ENCODE results near the gene DENND4A. TPM values are rescaled to one million over a fixed set of nuclear protein-coding genes. Genes with fewer than 3 reads are reported as not detected.

DENND4A gene
- total RNA-seq (10 to 100 TPM; 40.0 to 63.9 (median 53.5) TPM), polyA plus RNA-seq (10 to 100 TPM; 10.2 to 15.5 TPM)
- long read RNA-seq, donor 1, partial matches to known transcripts: 7 of 13 reads
- long read RNA-seq, donor 1, other reads (novel, unspliced or antisense): 6 of 13 reads
- long read RNA-seq, donor 2: 0 reads
- long read RNA-seq, donor 3, partial matches to known transcripts: 7 of 12 reads
- long read RNA-seq, donor 3, other reads (novel, unspliced or antisense): 5 of 12 reads

DNA sequence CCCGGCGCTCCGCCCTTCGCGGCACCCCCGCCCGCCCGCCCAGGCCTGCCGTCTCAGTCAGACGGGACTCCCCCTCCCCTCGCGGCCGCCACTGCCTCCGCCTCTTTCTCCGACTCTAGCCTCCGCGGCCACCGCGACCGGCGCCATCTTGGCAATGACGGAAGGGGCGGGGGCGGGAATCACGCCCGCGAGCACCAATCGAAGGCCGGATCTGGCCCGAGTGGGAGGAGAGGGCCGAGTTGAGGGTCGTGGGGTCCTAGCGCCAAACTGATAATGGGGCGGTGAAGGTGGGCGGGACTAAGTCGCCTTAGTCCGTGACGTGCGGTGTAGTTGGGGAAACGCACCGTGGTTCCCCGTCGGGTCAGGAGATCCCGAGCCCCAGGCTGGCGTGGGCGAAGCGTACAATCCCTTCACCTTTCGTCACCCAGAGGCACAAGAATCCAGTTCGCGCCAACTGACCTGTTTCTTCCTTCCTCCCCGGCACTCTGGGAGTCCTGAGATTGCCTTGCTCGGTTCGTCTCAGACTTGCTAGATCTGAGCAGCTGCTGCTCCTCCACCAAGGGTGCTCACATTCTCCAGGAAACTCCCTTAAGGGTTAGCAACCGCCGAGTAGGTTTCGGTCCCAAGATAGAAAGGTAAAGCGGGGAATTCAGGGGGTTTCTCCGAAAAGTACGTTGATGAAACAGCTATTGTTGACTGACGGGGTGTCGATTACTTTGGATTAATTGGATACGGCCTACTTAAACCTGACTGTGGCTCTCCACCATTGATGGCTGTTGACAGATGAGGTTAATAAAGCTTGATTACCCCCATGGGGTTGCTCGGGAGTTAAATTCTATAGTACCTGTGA, at the start of gene DENND4A:
TSS of gene DENND4A (minus strand) at position 156 of the 850 bp plus-strand sequence. CDS start 35,843 bp downstream, outside the sequence.
- WGBS, 3 donors: 1 to 2% (median 1%) methylated on average over 28 to 63 of the region's 63 CpGs
- H3K27me3 ChIP-seq: no peaks in the 10 kb centered on the region
- TF ChIP-seq POLR2A (IDR thresholded peaks at IDR 0.05) (peak; percentile 84), EP300 (IDR thresholded peaks at IDR 0.05) (peak; percentile 36)
- TF ChIP-seq, protein P1, sequence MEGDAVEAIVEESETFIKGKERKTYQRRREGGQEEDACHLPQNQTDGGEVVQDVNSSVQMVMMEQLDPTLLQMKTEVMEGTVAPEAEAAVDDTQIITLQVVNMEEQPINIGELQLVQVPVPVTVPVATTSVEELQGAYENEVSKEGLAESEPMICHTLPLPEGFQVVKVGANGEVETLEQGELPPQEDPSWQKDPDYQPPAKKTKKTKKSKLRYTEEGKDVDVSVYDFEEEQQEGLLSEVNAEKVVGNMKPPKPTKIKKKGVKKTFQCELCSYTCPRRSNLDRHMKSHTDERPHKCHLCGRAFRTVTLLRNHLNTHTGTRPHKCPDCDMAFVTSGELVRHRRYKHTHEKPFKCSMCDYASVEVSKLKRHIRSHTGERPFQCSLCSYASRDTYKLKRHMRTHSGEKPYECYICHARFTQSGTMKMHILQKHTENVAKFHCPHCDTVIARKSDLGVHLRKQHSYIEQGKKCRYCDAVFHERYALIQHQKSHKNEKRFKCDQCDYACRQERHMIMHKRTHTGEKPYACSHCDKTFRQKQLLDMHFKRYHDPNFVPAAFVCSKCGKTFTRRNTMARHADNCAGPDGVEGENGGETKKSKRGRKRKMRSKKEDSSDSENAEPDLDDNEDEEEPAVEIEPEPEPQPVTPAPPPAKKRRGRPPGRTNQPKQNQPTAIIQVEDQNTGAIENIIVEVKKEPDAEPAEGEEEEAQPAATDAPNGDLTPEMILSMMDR (IDR thresholded peaks at IDR 0.05): no peak
- no peaks in the 10 kb centered on the region for H3K9me3 ChIP-seq
- peak within 1 kb of the TSS; percentile 95 for H3K4me3 ChIP-seq
- H3K4me1 ChIP-seq (ENCODE audit: insufficient read depth): peaks cover 4% of the 10 kb centered on the region
- intact Hi-C loops (cut with DNase I): loop anchor here in 2 of 4 donors (5.0 kb wide), 2 partner anchors 40 to 710 kb away; partner anchors contain the start of gene RPL4 (in 1 of the 2)
- H3K27ac ChIP-seq: peak within 1 kb of the TSS; percentile 98 to 99
- peak; percentile 98 to 99 (median 98) for DNase-seq
- no peaks in the 10 kb centered on the region for H3K36me3 ChIP-seq

DNA sequence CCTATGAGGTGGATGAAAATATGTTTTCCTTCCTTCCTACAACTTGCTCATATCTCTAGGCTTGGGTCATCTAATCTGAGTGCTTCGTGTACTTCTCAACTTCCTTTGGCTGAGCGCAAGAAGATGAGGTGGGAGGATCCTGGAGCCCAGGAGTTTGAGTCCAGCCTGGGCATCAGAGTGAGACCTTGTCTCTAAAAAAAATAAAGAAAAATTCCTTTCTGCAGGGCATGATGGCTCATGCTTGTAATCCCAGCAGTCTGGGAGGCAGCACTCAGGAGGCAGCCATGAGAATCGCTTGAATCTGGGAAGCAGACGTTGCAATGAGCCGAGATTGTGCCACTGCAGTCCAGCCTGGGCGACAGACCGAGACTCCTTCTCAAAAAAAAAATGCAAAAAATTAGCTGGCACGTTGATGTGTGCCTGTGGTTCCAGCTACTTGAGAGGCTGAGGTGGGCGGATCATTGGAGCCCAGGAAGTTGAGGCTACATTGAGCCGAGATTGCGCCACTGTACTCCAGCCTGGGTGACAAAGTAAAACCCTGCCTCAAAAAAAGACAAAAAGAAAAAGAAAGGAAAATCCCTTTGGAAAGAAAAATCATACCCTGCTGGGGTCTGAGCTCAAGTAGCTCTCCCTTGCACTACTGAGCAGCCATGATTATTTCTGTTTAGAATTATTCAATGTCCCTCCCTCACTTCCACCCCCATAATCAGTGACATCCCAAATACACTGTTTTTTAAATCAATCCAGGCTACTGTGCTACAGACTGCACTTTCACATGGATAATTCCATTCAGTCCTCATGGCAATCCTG, 49.2 kb upstream of the DENND4A start:
- Histone ChIP-seq H3K36me3 (no peaks in the 10 kb centered on the region), H3K4me1 (ENCODE audit: insufficient read depth) (peaks cover 2% of the 10 kb centered on the region), H3K27me3 (no peaks in the 10 kb centered on the region), H3K27ac (no peak overlapping the region), H3K9me3 (no peaks in the 10 kb centered on the region), H3K4me3 (no peak overlapping the region)
- WGBS, 3 donors: 13 to 34% (median 19%) methylated on average over 11 of the region's 11 CpGs
- intact Hi-C loops (cut with DNase I): loop anchor here in 1 of 4 donors (10.0 kb wide), 1 partner anchor 1433 kb away; no protein-coding TSS in a partner anchor
- no peak for TF ChIP-seq EP300 (IDR thresholded peaks at IDR 0.05)
- TF ChIP-seq POLR2A (IDR thresholded peaks at IDR 0.05): no peak
- TF ChIP-seq, protein P1 (IDR thresholded peaks at IDR 0.05): no peak
- DNase-seq: no peak

DNA sequence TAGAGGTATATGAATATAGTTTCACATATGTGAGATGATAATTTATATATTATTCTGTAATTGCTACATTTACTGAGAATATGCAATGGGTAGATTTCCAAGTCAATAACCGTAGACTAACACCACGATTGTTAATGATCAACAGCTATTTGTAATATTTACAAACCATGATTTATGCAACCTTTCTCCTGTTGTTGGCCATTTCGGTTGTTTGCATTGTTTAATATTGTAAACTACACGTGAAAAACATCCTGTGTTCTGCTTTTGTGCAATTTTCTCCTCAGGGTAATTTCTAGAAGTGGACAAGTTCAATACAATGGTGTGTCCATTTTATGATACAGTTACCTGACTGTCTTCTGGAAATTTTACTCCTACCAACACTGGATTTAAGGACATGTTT, 47.9 kb upstream of the DENND4A start:
- no peak for DNase-seq
- no peak overlapping the region for H3K4me3 ChIP-seq
- no peaks in the 10 kb centered on the region for H3K36me3 ChIP-seq
- no peak overlapping the region for H3K27ac ChIP-seq
- intact Hi-C loops (cut with DNase I): loop anchor here in 1 of 4 donors (10.0 kb wide), 1 partner anchor 1435 kb away; no protein-coding TSS in a partner anchor
- H3K27me3 ChIP-seq: no peaks in the 10 kb centered on the region
- H3K9me3 ChIP-seq: no peaks in the 10 kb centered on the region
- TF ChIP-seq, protein P1 (IDR thresholded peaks at IDR 0.05): no peak
- TF ChIP-seq EP300 (IDR thresholded peaks at IDR 0.05) (no peak), POLR2A (IDR thresholded peaks at IDR 0.05) (no peak)
- WGBS, 3 donors: 39 to 67% (median 59%) methylated on average over 4 of the region's 4 CpGs
- peaks cover 2% of the 10 kb centered on the region for H3K4me1 ChIP-seq (ENCODE audit: insufficient read depth)

DNA sequence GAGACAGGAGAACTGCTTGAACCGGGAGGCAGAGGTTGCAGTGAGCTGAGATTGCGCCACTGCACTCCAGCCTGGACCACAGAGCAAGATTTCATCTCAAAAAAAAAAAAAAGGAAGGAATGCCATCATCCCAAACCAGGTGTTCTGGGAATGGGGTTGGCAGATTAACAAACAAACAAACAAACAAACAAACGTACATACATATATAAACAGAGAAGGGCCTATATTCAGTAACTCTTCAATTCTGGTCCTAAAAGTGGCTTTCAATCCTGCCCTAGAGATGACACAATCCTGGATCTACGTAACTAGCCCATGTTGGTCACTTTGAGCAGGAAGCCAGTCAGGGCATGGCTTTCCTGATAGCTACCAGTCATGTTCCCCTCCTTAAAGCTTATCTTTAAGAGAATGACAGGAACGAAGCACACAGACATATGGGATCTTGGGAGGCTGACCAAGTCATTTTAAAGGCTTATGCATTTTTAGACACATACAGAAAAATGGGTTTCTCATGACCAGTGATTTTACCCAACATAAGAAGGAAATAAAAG, 47.3 kb upstream of the DENND4A start:
- Histone ChIP-seq H3K4me3 (no peak overlapping the region), H3K27me3 (no peaks in the 10 kb centered on the region), H3K4me1 (ENCODE audit: insufficient read depth) (peaks cover 3% of the 10 kb centered on the region), H3K36me3 (no peaks in the 10 kb centered on the region), H3K27ac (no peak overlapping the region), H3K9me3 (no peaks in the 10 kb centered on the region)
- intact Hi-C loops (cut with DNase I): no loop called here
- 87 to 88% (median 88%) methylated on average over 5 of the region's 5 CpGs for WGBS, 3 donors
- no peak for TF ChIP-seq EP300 (IDR thresholded peaks at IDR 0.05)
- TF ChIP-seq POLR2A (IDR thresholded peaks at IDR 0.05): no peak
- TF ChIP-seq, protein P1 (IDR thresholded peaks at IDR 0.05): no peak
- no peak for DNase-seq
